BLaER1 (cell line): ENCODE results near the gene KLHL18.
"Not testable (repeated sequence)": the region's sequence is repeated elsewhere in the genome, so short reads cannot be mapped to it uniquely, and the experiment has no call there.

ENCODE experiments used
- H3K27ac ChIP-seq: shearing (Covaris generic); formaldehyde crosslinking; 2 replicates; pipeline ENCODE4 v1.8.1; 2022
- H3K27me3 ChIP-seq: shearing (Covaris generic); formaldehyde crosslinking; 2 replicates; pipeline ENCODE4 v1.8.1; 2022
- H3K36me3 ChIP-seq: shearing (Covaris generic); formaldehyde crosslinking; 2 replicates; pipeline ENCODE4 v1.8.1; 2022
- H3K4me1 ChIP-seq: shearing (Covaris generic); formaldehyde crosslinking; 2 replicates; pipeline ENCODE4 v1.8.1; 2022
- H3K4me2 ChIP-seq: shearing (Covaris generic); formaldehyde crosslinking; 2 replicates; pipeline ENCODE4 v1.8.1; 2022
- H3K4me3 ChIP-seq: shearing (Covaris generic); formaldehyde crosslinking; 2 replicates; pipeline ENCODE4 v1.8.1; 2022
- H3K9ac ChIP-seq: shearing (Covaris generic); formaldehyde crosslinking; 2 replicates; pipeline ENCODE4 v1.8.1; 2022
- H3K9me3 ChIP-seq: shearing (Covaris generic); formaldehyde crosslinking; 2 replicates; pipeline ENCODE4 v1.8.1; 2022
- H4K20me1 ChIP-seq: shearing (Covaris generic); formaldehyde crosslinking; 2 replicates; pipeline ENCODE4 v1.8.1; 2022
- Cebpa-rat ChIP-seq: shearing (Covaris generic); IDR thresholded peaks from 2 replicates; pipeline ENCODE4 v1.8.1; 2022

KLHL18 gene

GRCh38 chr3:47355010-47355409 lies 72.3 kb downstream of the KLHL18 start:
- Histone ChIP-seq H3K36me3 (0 out of 2 replicates have a peak, but pooled peaks cover 9% of the 10 kb centered on the region), H3K27me3 (no peaks in the 10 kb centered on the region), H4K20me1 (no peaks in the 10 kb centered on the region), H3K4me2 (no peak overlapping the region), H3K27ac (no peak overlapping the region), H3K9me3 (peaks cover 42% of the 10 kb centered on the region), H3K9ac (no peak overlapping the region), H3K4me3 (no peak overlapping the region), H3K4me1 (no peaks in the 10 kb centered on the region)
- no peak for TF ChIP-seq Cebpa-rat

- Histone ChIP-seq H3K36me3 (0 out of 2 replicates have a peak, but pooled peaks cover 9% of the 10 kb centered on the region), H3K4me1 (no peaks in the 10 kb centered on the region), H3K27me3 (no peaks in the 10 kb centered on the region), H3K27ac (no peak overlapping the region), H3K9me3 (peaks cover 52% of the 10 kb centered on the region), H3K4me2 (no peak overlapping the region), H3K9ac (no peak overlapping the region), H3K4me3 (no peak overlapping the region), H4K20me1 (no peaks in the 10 kb centered on the region)
- TF ChIP-seq Cebpa-rat, result no peak
Observed at GRCh38 chr3:47356201-47356600, 73.5 kb downstream of the KLHL18 start.

DNA sequence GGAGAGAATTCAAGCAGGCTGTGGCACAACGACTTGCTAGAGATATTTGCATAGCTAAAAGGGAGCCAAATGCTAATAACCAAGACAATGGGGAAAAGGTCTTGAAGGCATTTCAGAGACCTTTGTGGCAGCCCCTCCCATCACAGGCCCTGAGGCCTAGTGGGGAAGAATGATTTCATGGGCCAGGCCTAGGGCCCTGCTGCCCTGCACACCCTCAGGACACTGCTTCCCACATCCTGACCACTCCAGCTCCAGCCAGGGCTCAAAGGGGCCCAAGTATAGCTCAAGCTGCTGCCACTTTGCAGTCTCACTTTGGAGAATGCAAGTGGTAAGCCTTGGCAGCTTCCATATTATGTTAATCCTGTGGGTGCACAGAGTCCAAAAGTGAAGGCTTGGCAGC lies 76.6 kb downstream of the KLHL18 start:
- H3K9me3 ChIP-seq, result peaks cover 68% of the 10 kb centered on the region
- H3K4me2 ChIP-seq, result no peak overlapping the region
- no peak overlapping the region for H3K4me3 ChIP-seq
- H3K9ac ChIP-seq, result no peak overlapping the region
- peaks cover 14% of the 10 kb centered on the region for H3K4me1 ChIP-seq
- H3K36me3 ChIP-seq, result 0 out of 2 replicates have a peak, but pooled peaks cover 9% of the 10 kb centered on the region
- no peak for TF ChIP-seq Cebpa-rat
- no peaks in the 10 kb centered on the region for H4K20me1 ChIP-seq
- no peak overlapping the region for H3K27ac ChIP-seq
- no peaks in the 10 kb centered on the region for H3K27me3 ChIP-seq

- H3K4me1 ChIP-seq, result peaks cover 14% of the 10 kb centered on the region
- H3K9me3 ChIP-seq, result peaks cover 68% of the 10 kb centered on the region
- not testable (repeated sequence) for H3K36me3 ChIP-seq, H3K9ac ChIP-seq, H3K4me2 ChIP-seq, H3K27me3 ChIP-seq, H3K4me3 ChIP-seq, H3K27ac ChIP-seq, H4K20me1 ChIP-seq
Observed at GRCh38 chr3:47360110-47360517, 77.4 kb downstream of the KLHL18 start.

DNA sequence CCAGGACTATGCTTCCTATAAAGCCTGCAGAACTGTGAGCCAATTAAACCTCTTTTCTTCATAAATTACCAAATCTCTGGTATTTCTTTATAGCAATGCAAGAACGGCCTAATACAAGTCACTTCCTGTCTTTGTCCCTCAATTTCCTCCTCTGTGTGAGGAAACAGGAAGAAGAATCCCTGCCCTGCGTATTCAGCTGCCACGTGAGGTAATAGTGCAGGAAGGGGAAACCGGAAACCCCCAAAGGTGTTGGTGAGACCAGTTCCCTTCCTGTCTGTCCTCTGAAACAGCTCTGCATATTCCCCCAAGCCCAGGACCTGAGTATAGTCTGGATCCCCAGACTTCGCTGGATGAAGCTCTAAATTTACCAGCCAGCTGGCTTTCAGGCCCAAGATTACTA lies 80.0 kb downstream of the KLHL18 start:
- H3K4me1 ChIP-seq, result peaks cover 14% of the 10 kb centered on the region
- no peaks in the 10 kb centered on the region for H4K20me1 ChIP-seq
- H3K4me3 ChIP-seq, result peak overlapping the region; percentile 42
- H3K9me3 ChIP-seq, result peaks cover 49% of the 10 kb centered on the region
- no peak for TF ChIP-seq Cebpa-rat
- peak overlapping the region; percentile 28 for H3K27ac ChIP-seq
- H3K9ac ChIP-seq, result no peak overlapping the region
- H3K4me2 ChIP-seq, result peak overlapping the region; percentile 65
- no peaks in the 10 kb centered on the region for H3K27me3 ChIP-seq
- 0 out of 2 replicates have a peak, but pooled peaks cover 9% of the 10 kb centered on the region for H3K36me3 ChIP-seq

DNA sequence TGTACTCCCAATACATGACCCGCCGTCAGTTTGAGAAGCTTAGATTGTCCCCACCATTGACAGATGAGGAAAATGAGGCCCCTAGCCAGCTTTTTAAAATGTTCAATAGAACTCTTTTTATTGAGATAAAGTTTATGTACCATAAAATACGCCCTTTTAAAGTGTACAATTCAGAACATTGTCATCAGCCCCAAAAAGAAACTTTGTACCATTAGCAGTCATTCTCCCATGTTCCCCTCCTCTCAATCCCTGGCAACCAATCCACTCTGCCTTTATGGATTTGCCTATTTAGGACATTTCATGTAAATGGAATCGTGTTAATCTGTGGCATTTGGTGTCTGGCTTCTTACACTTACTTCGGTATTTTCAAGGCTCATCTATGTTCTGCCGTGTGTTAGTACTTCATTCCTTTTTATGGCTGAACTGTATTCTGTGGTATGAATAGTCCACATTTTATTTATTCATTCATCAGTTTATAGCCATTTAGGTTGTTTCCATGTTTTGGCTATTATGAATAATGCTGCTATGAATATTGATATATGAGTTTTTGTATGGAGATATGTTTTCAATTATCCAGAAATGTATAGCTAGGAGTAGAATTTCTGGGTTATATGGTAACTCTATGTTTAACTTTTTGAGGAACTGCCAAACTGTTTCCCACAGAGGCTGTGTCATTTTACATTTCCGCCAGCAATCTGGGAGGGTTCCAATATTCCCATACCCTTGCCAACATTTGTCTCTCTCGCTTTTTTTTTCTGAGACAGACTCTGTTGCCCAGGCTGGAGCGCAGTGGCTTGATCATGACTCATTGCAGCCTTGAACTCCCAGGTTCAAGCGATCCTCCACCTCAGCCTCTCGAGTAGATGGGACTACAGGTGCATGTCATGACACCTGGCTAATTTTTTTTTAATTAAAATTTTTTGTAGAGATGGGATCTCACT lies 82.7 kb downstream of the KLHL18 start:
- TF ChIP-seq Cebpa-rat, result no peak
- Histone ChIP-seq H3K4me3 (no peak overlapping the region), H3K27ac (no peak overlapping the region), H4K20me1 (no peaks in the 10 kb centered on the region), H3K36me3 (no peaks in the 10 kb centered on the region), H3K9me3 (peaks cover 22% of the 10 kb centered on the region), H3K27me3 (no peaks in the 10 kb centered on the region), H3K4me2 (no peak overlapping the region), H3K9ac (no peak overlapping the region), H3K4me1 (peaks cover 14% of the 10 kb centered on the region)

DNA sequence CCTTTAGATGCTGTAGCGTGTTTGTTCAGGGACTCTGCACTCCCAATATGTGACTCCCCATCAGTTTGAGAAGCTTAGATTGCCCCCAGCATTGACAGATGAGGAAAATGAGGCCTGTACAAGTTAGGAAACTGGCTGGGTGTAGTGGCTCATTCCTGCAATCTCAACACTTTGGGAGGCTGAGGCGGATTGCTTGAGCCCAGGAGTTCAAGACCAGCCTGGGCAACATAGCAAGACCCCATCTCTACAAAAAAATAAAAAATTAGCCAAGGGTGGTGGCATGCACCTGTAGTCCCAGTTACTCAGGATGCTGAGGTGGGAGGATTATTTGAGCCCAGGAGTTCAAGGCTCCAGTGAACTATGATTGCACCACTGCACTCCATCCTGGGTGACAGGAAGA lies 84.1 kb downstream of the KLHL18 start:
- Histone ChIP-seq H3K9me3 (peaks cover 9% of the 10 kb centered on the region), H4K20me1 (no peaks in the 10 kb centered on the region), H3K4me1 (peaks cover 14% of the 10 kb centered on the region), H3K9ac (no peak overlapping the region), H3K36me3 (no peaks in the 10 kb centered on the region), H3K4me2 (no peak overlapping the region), H3K4me3 (no peak overlapping the region), H3K27me3 (no peaks in the 10 kb centered on the region), H3K27ac (no peak overlapping the region)
- TF ChIP-seq Cebpa-rat, result no peak

DNA sequence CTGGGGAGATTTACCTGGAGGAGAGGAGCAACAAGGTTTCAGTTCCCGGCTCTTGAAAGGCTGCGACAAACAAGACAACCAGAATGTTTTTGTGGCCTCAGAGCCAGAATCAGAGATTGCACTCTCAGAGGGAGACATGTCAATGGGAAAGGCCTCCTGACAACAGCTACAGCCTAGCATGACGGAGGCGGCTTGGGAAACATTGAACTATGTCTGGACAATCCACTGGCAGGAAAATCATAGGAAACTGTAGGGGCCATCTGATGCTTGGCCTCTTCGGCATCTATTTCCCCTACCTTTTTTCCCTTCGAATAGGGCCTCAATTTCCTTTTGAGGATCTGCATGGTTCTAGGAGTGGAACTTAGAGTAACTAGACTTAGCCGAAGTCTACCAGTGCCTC lies 84.9 kb downstream of the KLHL18 start:
- no peak for TF ChIP-seq Cebpa-rat
- no peaks in the 10 kb centered on the region for H3K27me3 ChIP-seq
- peaks cover 7% of the 10 kb centered on the region for H3K4me1 ChIP-seq

DNA sequence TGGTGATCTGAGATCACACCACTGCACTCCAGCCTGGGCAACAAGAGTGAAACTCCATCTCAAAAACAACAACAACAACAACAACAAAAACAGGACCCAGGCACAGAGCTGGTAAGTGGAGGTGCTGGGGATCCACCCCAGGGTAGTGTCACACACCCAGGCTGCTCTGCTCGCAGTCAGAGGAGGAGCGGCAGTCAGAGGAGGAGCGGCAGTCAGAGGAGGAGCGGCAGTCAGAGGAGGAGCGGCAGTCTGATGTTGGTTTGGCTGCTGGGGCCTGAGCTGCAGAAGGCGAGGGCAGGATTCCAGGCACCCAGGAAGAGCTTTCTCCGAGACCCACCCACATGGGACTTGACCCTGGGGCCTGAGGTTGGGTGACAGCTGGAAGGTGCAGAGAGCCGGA lies 87.3 kb downstream of the KLHL18 start:
- not testable (repeated sequence) for H3K9ac ChIP-seq, H4K20me1 ChIP-seq, H3K27me3 ChIP-seq, H3K36me3 ChIP-seq, H3K4me2 ChIP-seq, H3K27ac ChIP-seq, H3K4me1 ChIP-seq, H3K4me3 ChIP-seq, H3K9me3 ChIP-seq

More for the DNA sequence above, 84.9 kb downstream of the KLHL18 start:
- Histone ChIP-seq H4K20me1 (no peaks in the 10 kb centered on the region), H3K27ac (no peak overlapping the region), H3K9me3 (peaks cover 2% of the 10 kb centered on the region; the same call in 1 of the 2 replicates), H3K36me3 (no peaks in the 10 kb centered on the region), H3K4me2 (no peak overlapping the region), H3K9ac (no peak overlapping the region), H3K4me3 (no peak overlapping the region)

GRCh38 chr3:47370887-47371697 lies 88.3 kb downstream of the KLHL18 start:
- Histone ChIP-seq H3K9ac (no peak overlapping the region), H3K4me1 (no peaks in the 10 kb centered on the region), H4K20me1 (no peaks in the 10 kb centered on the region), H3K27me3 (no peaks in the 10 kb centered on the region), H3K36me3 (no peaks in the 10 kb centered on the region), H3K4me2 (no peak overlapping the region), H3K27ac (no peak overlapping the region), H3K4me3 (no peak overlapping the region), H3K9me3 (no peaks in the 10 kb centered on the region)
- TF ChIP-seq Cebpa-rat, result no peak
